Stomach (tissue), 9 donors: ENCODE data around the gene RRP36. TPM values are rescaled to one million over a fixed set of nuclear protein-coding genes. Genes with fewer than 3 reads are reported as not detected.

ENCODE experiments used
- DNase-seq, 2 donors: peaks; one replicate each; pipeline versions ENCODE4 v3.0.0 to v3.0.0-alpha.2; 2013 to 2019
- H3K27ac ChIP-seq, 5 donors: fragments of 200-600 bp in 4 of 5; sonication (generic) in 4 of 5; one replicate each; pipeline ENCODE4 v1.5.1; 2013 to 2019; ENCODE audit warnings: mild to moderate bottlenecking in 1 of 5, moderate library complexity in 1 of 5
- H3K27me3 ChIP-seq, 3 donors: fragments of 200-600 bp; sonication (generic); one replicate each; pipeline ENCODE4 v1.5.1; 2017 to 2019; ENCODE audit warnings: mixed run types in 1 of 3
- H3K36me3 ChIP-seq, 4 donors: fragments of 200-600 bp; sonication (generic); 1 replicate in 3 of 4; 2 replicates in 1 of 4; pipeline ENCODE4 v1.5.1; 2016 to 2019
- H3K4me1 ChIP-seq, 4 donors: fragments of 200-600 bp; sonication (generic); one replicate each; pipeline ENCODE4 v1.5.1; 2016 to 2019
- H3K4me3 ChIP-seq, 4 donors: fragments of 200-600 bp; sonication (generic) in 3 of 4; one replicate each; pipeline ENCODE4 v1.5.1; 2016 to 2019; ENCODE audit warnings: mild to moderate bottlenecking in 1 of 4
- H3K9me3 ChIP-seq, 4 donors: fragments of 200-600 bp; sonication (generic); one replicate each; pipeline ENCODE4 v1.5.1; 2016 to 2019
- EP300 ChIP-seq: sonication (generic); formaldehyde crosslinking; IDR thresholded peaks from one replicate; pipeline ENCODE4 v1.6.1; 2017; ENCODE audit warnings: antibody characterized with exemption
- POLR2A ChIP-seq, 4 donors: fragments of 450-650 bp; IDR thresholded peaks; one replicate each; pipeline ENCODE4 v1.6.1; 2016; ENCODE audit warnings: antibody characterized with exemption in 4 of 4, control low read depth in 2 of 4, mild to moderate bottlenecking in 1 of 4, moderate library complexity in 1 of 4
- POLR2AphosphoS5 ChIP-seq, 3 donors: sonication (generic); formaldehyde crosslinking; IDR thresholded peaks; one replicate each; pipeline ENCODE4 v1.6.1; 2016; ENCODE audit warnings: antibody characterized with exemption in 3 of 3
- WGBS, 5 donors: extraction: QIAGEN DNeasy Blood & Tissue Kit in 3 of 5; methylation state at CpG; one replicate each; pipeline versions ENCODE4 v1.1.5 to v1.1.7; 2013 to 2018; 5-methylcytosine and 5-hydroxymethylcytosine counted together
- intact Hi-C: fragments of 100-400 bp; cut with DNase I; formaldehyde crosslinking; loops from one replicate; pipeline ENCODE4 v1.15.1; 2023; ENCODE audit warnings: low total_unique reads
- polyA plus RNA-seq, 3 donors: library from polyadenylated mRNA; stranded (reverse); fragments of 200-250 nt; gene quantifications; one replicate each; pipeline ENCODE4 v1.2.3, GENCODE V29; 2013
- total RNA-seq, 5 donors: library from RNA; depleted of rRNA; stranded (reverse); fragments of >200 nt; gene quantifications; one replicate each; pipeline versions ENCODE4 v1.1.0 to v1.2.3, GENCODE V29; 2014 to 2016
- TF ChIP-seq, protein P1 (sequence below), 7 experiments: fragments of 450-650 bp in 4 of 7; fragments of 200-600 bp in 3 of 7; sonication (generic) in 3 of 7; IDR thresholded peaks; one replicate each; pipeline ENCODE4 v1.5.1; 2016 to 2019; ENCODE audit warnings: antibody characterized with exemption in 7 of 7, control low read depth in 2 of 7, mild to moderate bottlenecking in 1 of 7
- donor health status: healthy with polysubstance abuse.
- donor health status: Bipolar disorder and iron deficiency.
- donor health status: healthy.

The RRP36 gene
- total and polyA plus RNA-seq, 8 donors, result 3.5 to 61.1 (median 38.3) TPM

DNA sequence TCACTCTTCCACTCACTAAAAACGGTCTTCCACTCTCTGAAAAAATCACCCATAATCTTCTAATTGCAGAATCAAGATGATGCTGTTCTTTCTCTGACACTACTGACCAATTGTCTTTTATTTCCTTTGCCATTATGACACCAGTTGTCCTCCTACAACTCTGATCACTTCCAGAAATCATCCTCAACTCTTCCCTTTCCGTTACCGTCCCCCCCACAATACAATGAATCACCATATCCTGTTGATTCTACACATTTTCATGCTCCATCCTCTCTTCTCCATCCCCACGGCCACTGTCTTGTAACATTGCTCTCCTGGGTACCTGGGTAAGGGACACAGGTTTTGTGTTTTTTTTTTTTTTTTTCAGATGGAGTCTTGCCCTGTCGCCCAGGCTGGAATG, 39.6 kb upstream of the RRP36 start:
- intact Hi-C loops, result no loop called here
- Histone ChIP-seq H3K36me3 (no peaks in the 10 kb centered on the region), H3K9me3 (no peaks in the 10 kb centered on the region), H3K27me3 (no peaks in the 10 kb centered on the region), H3K4me3 (no peak overlapping the region), H3K4me1 (peaks cover 34 to 58% (median 56%) of the 10 kb centered on the region in 4 donors), H3K27ac (no peak overlapping the region)
- TF ChIP-seq, protein P1, sequence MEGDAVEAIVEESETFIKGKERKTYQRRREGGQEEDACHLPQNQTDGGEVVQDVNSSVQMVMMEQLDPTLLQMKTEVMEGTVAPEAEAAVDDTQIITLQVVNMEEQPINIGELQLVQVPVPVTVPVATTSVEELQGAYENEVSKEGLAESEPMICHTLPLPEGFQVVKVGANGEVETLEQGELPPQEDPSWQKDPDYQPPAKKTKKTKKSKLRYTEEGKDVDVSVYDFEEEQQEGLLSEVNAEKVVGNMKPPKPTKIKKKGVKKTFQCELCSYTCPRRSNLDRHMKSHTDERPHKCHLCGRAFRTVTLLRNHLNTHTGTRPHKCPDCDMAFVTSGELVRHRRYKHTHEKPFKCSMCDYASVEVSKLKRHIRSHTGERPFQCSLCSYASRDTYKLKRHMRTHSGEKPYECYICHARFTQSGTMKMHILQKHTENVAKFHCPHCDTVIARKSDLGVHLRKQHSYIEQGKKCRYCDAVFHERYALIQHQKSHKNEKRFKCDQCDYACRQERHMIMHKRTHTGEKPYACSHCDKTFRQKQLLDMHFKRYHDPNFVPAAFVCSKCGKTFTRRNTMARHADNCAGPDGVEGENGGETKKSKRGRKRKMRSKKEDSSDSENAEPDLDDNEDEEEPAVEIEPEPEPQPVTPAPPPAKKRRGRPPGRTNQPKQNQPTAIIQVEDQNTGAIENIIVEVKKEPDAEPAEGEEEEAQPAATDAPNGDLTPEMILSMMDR (IDR thresholded peaks at IDR 0.05), result no peak
- TF ChIP-seq EP300 (no peak), POLR2AphosphoS5 (IDR thresholded peaks at IDR 0.05) (no peak), POLR2A (IDR thresholded peaks at IDR 0.05) (no peak)
- DNase-seq, result no peak
- WGBS, 5 donors, result 87 to 92% (median 90%) methylated on average over 5 of the region's 5 CpGs

- Histone ChIP-seq H3K4me3 (peak within 1 kb of the TSS; percentile 79 to 98 (median 90)), H3K36me3 (peaks cover 3 to 7% (median 5%) of the 10 kb centered on the region in 4 donors), H3K27ac (peak within 1 kb of the TSS; percentile 87 to 93 (median 89)), H3K4me1 (peaks cover 38 to 64% (median 56%) of the 10 kb centered on the region in 4 donors), H3K9me3 (no peaks in the 10 kb centered on the region), H3K27me3 (no peaks in the 10 kb centered on the region)
- intact Hi-C loops, result no loop called here
- WGBS, 5 donors, result 0 to 1% (median 0%) methylated on average over 45 to 59 of the region's 59 CpGs
- TF ChIP-seq POLR2AphosphoS5 (IDR thresholded peaks at IDR 0.05) (peak; percentile 36 to 95 (median 87)), EP300 (no peak), POLR2A (IDR thresholded peaks at IDR 0.05) (peak in 1 of 4 donors; percentile 26)
- TF ChIP-seq, protein P1 (IDR thresholded peaks at IDR 0.05), result peak in 1 of 7 experiments; percentile 18
- DNase-seq, result peak; percentile 98 to 99
Observed at GRCh38 chr6:42984001-42984923, 37.2 kb upstream of the RRP36 start, which contains the start of gene PPP2R5D. Gene PPP2R5D, plus strand, starts transcription at chr6:42984570. Its CDS starts 108 bp downstream, at chr6:42984678.

- peak in 1 of 2 donors; percentile 50 for DNase-seq
- no peaks in the 10 kb centered on the region for H3K9me3 ChIP-seq
- WGBS, 5 donors, result 8 to 12% (median 10%) methylated on average over 12 to 13 of the region's 13 CpGs
- TF ChIP-seq EP300 (no peak), POLR2A (IDR thresholded peaks at IDR 0.05) (no peak), POLR2AphosphoS5 (IDR thresholded peaks at IDR 0.05) (no peak)
- TF ChIP-seq, protein P1 (IDR thresholded peaks at IDR 0.05), result no peak
- H3K4me3 ChIP-seq, result peak overlapping the region; percentile 79 to 98 (median 90)
- H3K36me3 ChIP-seq, result peaks cover 10 to 14% (median 12%) of the 10 kb centered on the region in 4 donors
- intact Hi-C loops, result no loop called here
- H3K4me1 ChIP-seq, result peaks cover 32 to 57% (median 48%) of the 10 kb centered on the region in 4 donors
- no peaks in the 10 kb centered on the region for H3K27me3 ChIP-seq
- H3K27ac ChIP-seq, result peak overlapping the region; percentile 77 to 93 (median 89)
Observed at GRCh38 chr6:42984924-42985475, 36.4 kb upstream of the RRP36 start.
